ENCODE measurements around the gene TMC6.

GRCh38 chr17:78086740-78087139, 41.8 kb downstream of the TMC6 start:
- TF ChIP-seq CTCF (IDR thresholded peaks at IDR 0.05), result no peak
- TF ChIP-seq POLR2A (IDR thresholded peaks at IDR 0.05), result no peak

Data from lower leg skin (tissue), 3 donors.